K562 (cell line): ENCODE data around the gene A4GALT. TPM values are rescaled to one million over a fixed set of nuclear protein-coding genes. Genes with fewer than 3 reads are reported as not detected.

Source experiments
- BACH1 ChIP-seq: fragments of 200-800 bp; sonication (Bioruptor generic); IDR thresholded peaks from 2 replicates; pipeline ENCODE4 v1.6.1; 2016; ENCODE audit warnings: missing genetic modification characterization, missing compliant biosample characterization
- BHLHE40 ChIP-seq: IDR thresholded peaks from 2 replicates; pipeline ENCODE4 v1.6.1; 2011; ENCODE audit warnings: low read length, improper control_type of control experiment
- CREB1 ChIP-seq, 2 experiments: sonication (generic) in 1 of 2; formaldehyde crosslinking in 1 of 2; IDR thresholded peaks; 2 replicates each; pipeline versions ENCODE4 v1.6.1 to v1.8.0; 2012 to 2022; ENCODE audit warnings: inconsistent platforms in 1 of 2, mild to moderate bottlenecking in 1 of 2, missing genetic modification reagents in 1 of 2, moderate library complexity in 1 of 2
- ERF ChIP-seq: fragments of 450-650 bp; formaldehyde crosslinking; IDR thresholded peaks from 2 replicates; pipeline ENCODE4 v1.4.0; 2020; ENCODE audit warnings: mild to moderate bottlenecking, mixed read lengths
- FOXP4 ChIP-seq: sonication (generic); formaldehyde crosslinking; IDR thresholded peaks from 2 replicates; pipeline ENCODE4 v1.8.0; 2022; ENCODE audit warnings: mild to moderate bottlenecking, missing genetic modification reagents, borderline replicate concordance
- HBP1 ChIP-seq: fragments of 450-650 bp; formaldehyde crosslinking; IDR thresholded peaks from 2 replicates; pipeline ENCODE4 v1.4.0; 2022; ENCODE audit warnings: missing genetic modification characterization
- HDAC1 ChIP-seq, 2 experiments: fragments of 450-650 bp; IDR thresholded peaks; 2 replicates each; pipeline ENCODE4 v1.6.1; 2016 to 2017; ENCODE audit warnings: inconsistent platforms in 1 of 2, mild to moderate bottlenecking in 1 of 2, moderate library complexity in 1 of 2
- OTX1 ChIP-seq: fragments of 450-650 bp; formaldehyde crosslinking; IDR thresholded peaks from 2 replicates; pipeline ENCODE4 v1.4.0; 2022; ENCODE audit warnings: mild to moderate bottlenecking
- POLR2A ChIP-seq: fragments of 450-650 bp; conservative IDR thresholded peaks from 2 replicates; pipeline ENCODE4 v1.6.1; 2016
- SAFB ChIP-seq: fragments of 200-400 bp; formaldehyde crosslinking; IDR thresholded peaks from 2 replicates; pipeline ENCODE4 v1.6.1; 2017; ENCODE audit warnings: low read depth, low read length, borderline replicate concordance
- SRSF9 ChIP-seq: fragments of 200-400 bp; formaldehyde crosslinking; IDR thresholded peaks from 2 replicates; pipeline ENCODE4 v1.6.1; 2017; ENCODE audit warnings: low read depth, low read length, borderline replicate concordance
- THAP7 ChIP-seq: fragments of 250-450 bp; sonication (Bioruptor Pico); IDR thresholded peaks from 2 replicates; pipeline ENCODE4 v1.5.0; 2021
- TRIM24 ChIP-seq, 2 experiments: fragments of 450-650 bp; IDR thresholded peaks; 2 replicates each; pipeline ENCODE4 v1.6.1; 2016
- YY1 ChIP-seq, 3 experiments: IDR thresholded peaks; 2 replicates each; pipeline ENCODE4 v1.6.1; 2011; ENCODE audit warnings: low read length in 2 of 3, mild to moderate bottlenecking in 2 of 3, moderate library complexity in 2 of 3, borderline replicate concordance in 1 of 3, control low read depth in 1 of 3, low read depth in 1 of 3; ENCODE audit not compliant: insufficient read depth in 3 of 3, insufficient replicate concordance in 2 of 3, control insufficient read depth in 1 of 3, insufficient read length in 1 of 3; ENCODE audit errors: extremely low read depth in 1 of 3
- ZNF263 ChIP-seq: sonication (generic); formaldehyde crosslinking; IDR thresholded peaks from 2 replicates; pipeline ENCODE4 v1.8.0; 2022; ENCODE audit warnings: mild to moderate bottlenecking, missing genetic modification reagents, borderline replicate concordance
- ZNF449 ChIP-seq: fragments of 250-450 bp; sonication (Bioruptor Pico); IDR thresholded peaks from 2 replicates; pipeline ENCODE4 v1.8.0; 2022; ENCODE audit warnings: moderate library complexity, mild to moderate bottlenecking, inconsistent platforms
- ZNF518B ChIP-seq: fragments of 250-450 bp; sonication (Bioruptor Pico); IDR thresholded peaks from 2 replicates; pipeline ENCODE4 v1.5.0; 2021; ENCODE audit warnings: mild to moderate bottlenecking, moderate library complexity
- polyA plus RNA-seq, 8 experiments: library from polyadenylated mRNA; depleted of rRNA in 4 of 8; stranded (reverse) in 5 of 8; unstranded in 3 of 8; fragments of >200 nt; fragmentation: Nextera tagmentation in 2 of 8; fragmentation: Illumina TruSeq in 1 of 8; extraction: Ambion mirVana in 2 of 8; extraction: Trizol in 1 of 8; gene quantifications; 2 replicates each; pipeline versions ENCODE4 v1.2.1 to v1.2.3, GENCODE V29; 2011 to 2014; ENCODE audit warnings: inconsistent platforms in 1 of 8, missing spikeins in 1 of 8
- total RNA-seq, 7 experiments: library from RNA; depleted of rRNA in 6 of 7; stranded (reverse); fragments of >200 nt in 6 of 7; fragmentation: Illumina TruSeq in 2 of 7; extraction: Trizol in 2 of 7; gene quantifications; 2 replicates each; pipeline versions ENCODE4 v1.2.1 to v1.2.3, GENCODE V29; 2011 to 2021; ENCODE audit warnings: low replicate concordance in 1 of 7

Gene A4GALT
- total and polyA plus RNA-seq, 9 of the 15 experiments (the other 6 are each of a cell fraction or from before 2014, with no cell fraction given) = 0.07 to 0.11 TPM; not detected in 7

- TF ChIP-seq HBP1 (CRISPR knock-in tag) (0 out of 2 replicates have a peak, but pooled peaks have one; percentile 30), OTX1 (CRISPR knock-in tag) (peak; percentile 43; the same call in 1 of the 2 replicates), ZNF263 (CRISPR knock-in tag) (no peak), TRIM24 (IDR thresholded peaks at IDR 0.05) (no peak), SRSF9 (no peak), YY1 (IDR thresholded peaks at IDR 0.05; ENCODE audit: borderline replicate concordance in 1 of 3, control insufficient read depth in 1 of 3, extremely low read depth in 1 of 3, insufficient read depth in 3 of 3, insufficient read length in 1 of 3, insufficient replicate concordance in 2 of 3, low read depth in 1 of 3, low read length in 2 of 3) (no peak), HDAC1 (IDR thresholded peaks at IDR 0.05) (peak in 1 of 2 experiments; percentile 87; a peak in 2 of 4 replicates), FOXP4 (CRISPR knock-in tag) (no peak), POLR2A (peak; percentile 28; the same call in 1 of the 2 replicates), ZNF449 (CRISPR knock-in tag) (no peak), ZNF518B (CRISPR knock-in tag) (no peak), ERF (CRISPR knock-in tag) (no peak), BACH1 (tag) (no peak), THAP7 (CRISPR knock-in tag) (no peak), CREB1 (IDR thresholded peaks at IDR 0.05) (no peak), CREB1 (CRISPR knock-in tag; IDR thresholded peaks at IDR 0.05) (0 out of 2 replicates have a peak, but pooled peaks have one; percentile 4), SAFB (no peak), BHLHE40 (no peak)
These were observed 72.1 kb downstream of the A4GALT start (continued) for GRCh38 chr22:42648368-42649245.
